ENCODE measurements around the gene GALK2.
"Not testable (repeated sequence)": the region's sequence is repeated elsewhere in the genome, so short reads cannot be mapped to it uniquely, and the experiment has no call there.

The GALK2 gene

DNA sequence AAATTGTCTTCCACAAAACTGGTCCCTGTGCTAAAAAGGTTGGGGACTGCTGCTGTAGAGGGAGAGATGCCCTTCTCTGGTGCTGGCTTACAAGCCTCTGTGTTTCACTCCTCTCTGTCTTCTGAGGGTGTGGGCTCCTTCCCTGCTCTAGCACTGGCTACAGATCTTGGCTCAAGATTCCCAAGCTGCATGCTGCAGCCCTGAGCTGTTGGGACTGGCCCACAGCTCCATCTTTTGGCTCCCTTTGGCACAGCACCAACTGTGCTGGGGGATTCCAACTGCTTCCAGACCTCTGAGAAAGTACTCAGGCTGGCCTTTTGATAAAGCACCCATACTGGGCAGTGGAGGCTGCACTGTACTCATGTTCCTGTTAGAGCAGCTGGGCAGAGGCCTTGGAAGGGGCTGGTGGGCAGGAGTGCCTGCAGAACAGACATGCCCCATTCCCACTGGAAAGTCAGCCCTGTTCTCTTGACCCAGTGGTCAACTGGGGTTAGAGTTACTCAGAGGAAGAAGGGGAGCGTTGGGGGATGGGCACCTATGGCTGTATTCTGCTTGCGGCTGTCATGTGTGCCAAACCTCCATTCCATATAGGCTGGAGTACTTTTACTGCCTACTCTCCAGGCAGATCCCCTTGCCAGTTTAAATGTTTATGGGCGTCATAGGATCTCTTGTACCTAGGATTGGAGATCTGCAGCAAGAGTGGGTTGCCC lies 55.7 kb downstream of the GALK2 start:
- DNase-seq: no peak

DNA sequence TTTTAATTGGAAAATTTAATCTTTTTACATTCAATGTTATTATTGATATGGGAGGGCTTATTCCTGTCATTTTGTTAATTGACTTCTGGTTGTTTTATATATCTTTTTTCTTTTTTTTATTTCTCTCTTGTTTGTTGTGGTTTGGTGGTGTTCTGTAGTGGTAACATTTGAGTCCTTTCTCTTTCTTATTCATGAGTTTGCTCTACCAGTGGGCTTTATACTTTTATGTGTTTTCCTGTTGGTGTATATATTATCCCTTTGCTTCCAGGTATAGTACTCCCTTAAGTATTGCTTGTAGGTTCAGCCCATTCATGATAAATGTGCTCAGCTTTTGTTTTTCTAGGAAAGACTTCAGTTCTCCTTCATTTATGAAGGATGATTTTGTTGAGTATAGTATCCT lies 57.6 kb downstream of the GALK2 start:
- DNase-seq: no peak

DNA sequence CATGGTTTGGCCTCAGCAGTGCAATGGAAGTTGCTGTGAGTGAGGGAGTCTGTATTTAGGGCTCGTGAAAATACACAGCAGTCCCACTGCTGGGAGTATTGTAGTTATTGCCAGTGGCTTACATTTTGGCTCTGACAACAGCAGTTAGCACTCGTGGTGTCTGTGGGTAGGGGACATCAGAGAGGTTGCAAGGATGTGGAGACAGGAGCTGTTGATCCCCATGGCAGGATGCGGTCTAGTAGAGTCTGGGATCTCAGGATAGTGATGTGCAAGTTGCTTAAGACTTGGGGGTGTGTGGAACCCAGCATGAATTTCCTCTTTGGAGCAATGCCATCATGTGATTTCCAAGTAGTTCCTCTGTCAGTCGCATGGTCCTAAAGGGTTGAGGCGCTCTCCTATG lies 59.9 kb downstream of the GALK2 start:
- no peak for DNase-seq

DNA sequence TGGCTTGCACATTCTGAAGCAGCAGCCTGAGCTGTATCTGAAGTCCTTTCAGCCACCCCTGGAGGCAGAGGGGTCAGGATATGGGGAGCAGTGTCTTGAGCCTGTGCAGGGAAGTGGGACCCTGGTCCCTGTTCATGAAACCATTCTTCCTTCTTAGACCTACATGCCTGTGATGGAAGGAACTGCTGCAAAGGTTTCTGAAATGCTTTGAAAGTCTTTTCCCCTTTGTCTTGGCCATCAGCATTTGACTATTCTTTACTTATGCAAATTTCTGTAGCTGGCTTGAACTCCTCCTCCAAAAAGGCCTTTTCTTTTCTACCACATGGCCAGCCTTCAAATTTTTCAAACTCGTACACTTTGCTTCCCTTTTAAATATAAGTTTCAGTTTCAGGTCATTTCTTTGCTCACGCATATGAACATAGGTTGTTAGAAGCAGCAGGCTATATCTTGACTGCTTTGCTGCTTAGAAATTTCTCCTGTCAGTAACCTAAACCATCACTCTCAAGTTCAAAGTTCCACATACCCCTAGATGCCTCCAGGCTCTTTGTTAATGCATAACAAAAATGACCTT lies 62.3 kb downstream of the GALK2 start:
- DNase-seq: no peak

DNA sequence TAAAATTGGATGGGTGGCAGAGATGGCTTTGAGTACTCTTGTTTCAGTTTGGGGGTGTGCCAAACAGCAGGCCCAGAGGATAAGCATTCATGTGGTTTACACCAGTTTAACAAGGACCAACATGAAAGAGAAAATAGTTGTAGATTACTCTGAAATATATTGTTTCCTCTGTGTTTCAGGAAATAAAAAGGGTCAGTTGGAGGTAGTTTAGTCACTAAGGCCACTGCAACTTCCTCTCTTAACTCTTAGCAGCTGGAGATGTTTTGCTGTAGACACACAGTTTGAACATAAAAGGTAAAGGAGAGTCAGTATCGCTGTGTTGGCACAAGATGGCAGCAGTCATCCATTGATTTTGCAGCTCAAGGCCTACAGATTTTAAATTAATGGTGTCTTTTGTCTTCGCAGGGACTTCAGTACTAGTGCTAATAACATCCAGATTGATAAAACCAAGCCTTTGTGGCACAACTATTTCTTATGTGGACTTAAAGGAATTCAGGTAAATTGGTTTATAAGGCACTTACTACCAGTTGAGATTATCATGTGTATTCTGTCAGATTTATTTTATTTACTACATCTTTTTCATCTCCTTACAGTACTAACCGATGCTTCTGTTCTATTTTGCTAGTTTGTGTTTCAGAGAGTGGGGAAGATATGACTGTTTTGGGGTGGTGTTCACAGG lies 65.5 kb downstream of the GALK2 start:
- DNase-seq: no peak

DNA sequence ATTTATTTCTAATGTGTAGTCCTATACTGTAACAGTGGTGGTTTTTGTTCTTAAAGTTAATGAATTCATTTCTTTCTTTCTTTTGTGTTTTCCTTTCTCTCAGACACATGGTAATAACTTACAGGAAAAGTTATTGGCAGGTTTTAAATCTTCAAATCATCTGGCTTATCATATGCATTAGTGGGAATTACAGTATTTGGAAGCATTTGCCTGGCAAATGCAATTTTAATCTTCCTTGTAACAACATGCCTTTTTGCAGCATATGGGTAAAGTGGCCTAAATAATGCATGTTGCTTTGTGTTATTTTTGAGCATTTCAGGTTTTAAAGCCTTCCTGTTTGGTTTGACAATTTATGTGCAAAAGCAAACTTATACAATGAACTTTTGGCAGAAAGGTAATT lies 66.8 kb downstream of the GALK2 start:
- no peak for DNase-seq

DNA sequence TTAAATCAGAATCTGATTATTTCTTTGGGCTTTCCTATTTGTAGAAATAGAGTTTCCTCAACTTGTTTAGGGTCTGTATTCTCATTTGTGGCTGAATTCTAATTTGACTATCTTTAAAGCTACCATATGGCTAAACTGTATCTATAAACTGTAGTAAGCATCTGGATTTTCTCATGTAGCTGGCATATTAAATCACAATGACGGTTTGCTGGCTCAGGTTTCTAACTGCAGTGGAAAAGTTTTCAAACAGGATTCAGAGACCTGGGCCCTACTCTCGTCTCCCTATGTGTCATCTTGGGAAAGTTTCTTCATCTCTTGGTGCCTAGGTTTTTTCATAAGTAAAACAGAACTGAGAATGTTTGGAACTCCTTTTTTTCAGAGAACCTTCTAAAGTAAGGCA lies 68.3 kb downstream of the GALK2 start:
- DNase-seq: no peak

DNA sequence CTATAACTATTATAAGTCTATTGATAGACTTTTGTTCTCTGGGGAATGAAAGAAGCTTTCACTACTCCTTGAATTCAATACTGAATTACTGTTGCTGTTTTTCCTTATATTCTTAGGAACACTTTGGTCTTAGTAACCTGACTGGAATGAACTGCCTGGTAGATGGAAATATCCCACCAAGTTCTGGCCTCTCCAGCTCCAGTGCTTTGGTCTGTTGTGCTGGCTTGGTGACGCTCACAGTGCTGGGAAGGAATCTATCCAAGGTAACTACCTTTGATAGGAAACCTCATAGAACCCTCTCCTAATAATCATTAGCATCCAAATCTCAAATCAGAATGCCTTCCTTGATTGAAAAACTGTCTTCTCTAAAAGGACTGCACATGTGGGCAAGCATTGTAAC lies 69.1 kb downstream of the GALK2 start:
- DNase-seq: no peak

DNA sequence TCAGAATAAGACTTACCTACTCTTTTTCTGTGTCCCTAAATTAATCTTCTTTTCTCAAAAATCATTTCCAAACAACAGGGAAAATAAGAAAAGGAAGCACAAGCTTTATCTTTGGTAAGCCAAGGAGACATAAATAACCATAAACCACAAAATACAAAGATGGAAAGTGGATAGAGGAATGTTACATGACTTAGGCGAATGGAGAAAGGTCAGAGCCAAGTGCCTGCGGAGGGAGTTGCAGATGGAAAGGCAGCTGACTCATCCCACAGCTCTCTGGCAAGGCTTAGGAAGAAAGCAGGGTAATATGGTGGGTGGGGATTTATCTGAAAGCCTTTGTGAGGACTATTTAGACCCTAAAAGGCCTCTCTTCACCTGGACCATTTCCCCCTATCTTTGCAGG lies 72.8 kb downstream of the GALK2 start:
- DNase-seq: no peak

DNA sequence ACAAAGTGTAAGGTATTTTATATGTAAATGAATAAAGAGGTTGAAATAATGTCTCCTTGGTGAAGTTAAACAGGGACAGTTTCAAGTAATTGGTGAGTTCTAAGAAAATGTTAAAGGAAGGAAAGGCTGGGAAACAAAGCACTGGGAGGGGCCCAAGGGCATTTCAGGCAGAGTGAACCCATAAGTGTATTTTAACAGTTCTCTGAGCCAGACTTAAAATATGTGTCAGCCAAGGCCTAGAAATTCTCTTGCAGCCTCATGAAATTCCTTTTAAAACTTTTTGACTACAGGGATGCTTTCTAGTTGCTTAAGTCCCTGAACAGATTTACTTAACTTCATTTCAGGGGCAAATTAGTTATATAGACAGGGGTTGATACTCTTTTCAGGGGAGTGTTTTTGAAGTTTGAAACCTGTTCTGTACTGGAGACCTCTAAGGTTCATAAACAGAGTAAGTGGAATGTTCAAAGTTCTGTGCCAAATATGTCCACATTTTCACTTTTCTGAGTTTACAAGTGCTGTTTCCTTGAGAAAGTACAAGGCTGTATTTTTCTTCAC lies 77.6 kb downstream of the GALK2 start:
- no peak for DNase-seq

DNA sequence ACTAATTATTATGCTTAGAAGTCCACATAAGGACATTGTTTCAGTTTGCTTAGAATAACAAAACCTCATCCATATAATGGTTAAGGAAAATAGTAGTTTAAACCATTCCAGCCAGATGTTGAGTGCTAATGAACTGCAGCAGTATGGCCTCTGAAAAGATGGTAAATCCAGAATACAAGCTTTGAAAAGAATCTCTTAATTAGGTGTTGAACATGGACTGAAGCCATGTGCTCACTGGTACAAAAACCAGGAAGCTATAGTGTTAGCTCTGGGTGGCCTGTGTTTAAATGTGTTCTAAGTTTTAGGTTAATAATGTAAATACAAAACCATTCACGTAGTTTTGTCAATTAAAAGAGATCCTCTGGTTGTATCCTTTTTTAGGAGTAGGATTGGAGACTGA lies 78.2 kb downstream of the GALK2 start:
- DNase-seq: no peak

DNA sequence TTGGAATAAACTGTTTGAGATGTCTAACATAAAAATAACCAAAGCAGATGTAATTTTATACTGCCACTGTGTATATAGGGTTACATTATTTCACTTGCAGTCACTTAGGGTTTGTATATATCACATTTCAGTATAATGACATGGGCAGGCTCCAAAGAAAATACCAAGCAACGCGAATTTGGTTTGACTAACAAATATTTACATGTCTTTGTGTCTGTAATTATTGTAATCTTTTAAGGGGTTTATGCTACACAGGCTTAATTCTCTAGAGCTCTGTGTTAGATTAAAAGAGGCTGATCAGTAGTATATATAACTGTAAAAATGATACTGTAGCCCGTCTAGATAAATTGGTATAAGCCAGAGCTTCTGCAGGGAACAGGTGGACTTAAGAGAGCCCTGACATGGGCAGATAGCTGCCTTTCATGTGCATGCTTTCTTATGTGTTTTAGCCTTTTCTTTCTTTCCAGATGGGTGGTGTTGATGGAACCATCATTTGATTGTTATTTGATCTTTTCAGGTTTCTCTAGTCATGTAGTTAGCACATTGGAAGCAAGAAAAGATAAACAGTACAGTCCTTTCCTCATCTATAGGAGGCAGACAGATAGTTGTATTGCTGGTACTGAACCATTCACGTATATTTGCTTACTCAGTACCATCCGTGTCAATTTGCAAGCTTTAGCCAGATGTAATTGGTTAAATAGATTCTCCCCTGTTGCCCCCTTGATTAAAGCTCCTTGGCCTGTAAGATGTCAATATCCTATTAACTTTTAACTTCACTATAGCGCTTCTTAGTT lies 86.1 kb downstream of the GALK2 start:
- no peak for DNase-seq

DNA sequence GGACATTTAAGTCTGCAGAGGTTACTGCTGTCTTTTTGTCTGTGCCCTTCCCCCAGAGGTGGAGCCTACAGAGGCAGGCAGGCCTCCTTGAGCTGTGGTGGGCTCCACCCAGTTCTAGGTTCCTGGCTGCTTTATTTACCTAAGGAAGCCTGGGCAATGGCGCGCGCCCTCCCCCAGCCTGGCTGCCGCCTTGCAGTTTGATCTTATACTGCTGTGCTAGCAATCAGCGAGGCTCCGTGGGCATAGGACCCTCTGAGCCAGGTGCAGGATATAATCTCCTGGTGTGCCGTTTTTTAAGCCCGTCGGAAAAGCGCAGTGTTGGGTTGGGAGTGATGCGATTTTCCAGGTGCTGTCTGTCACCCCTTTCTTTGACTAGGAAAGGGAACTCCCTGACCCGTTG lies 95.1 kb downstream of the GALK2 start:
- DNase-seq: not testable (repeated sequence)

DNA sequence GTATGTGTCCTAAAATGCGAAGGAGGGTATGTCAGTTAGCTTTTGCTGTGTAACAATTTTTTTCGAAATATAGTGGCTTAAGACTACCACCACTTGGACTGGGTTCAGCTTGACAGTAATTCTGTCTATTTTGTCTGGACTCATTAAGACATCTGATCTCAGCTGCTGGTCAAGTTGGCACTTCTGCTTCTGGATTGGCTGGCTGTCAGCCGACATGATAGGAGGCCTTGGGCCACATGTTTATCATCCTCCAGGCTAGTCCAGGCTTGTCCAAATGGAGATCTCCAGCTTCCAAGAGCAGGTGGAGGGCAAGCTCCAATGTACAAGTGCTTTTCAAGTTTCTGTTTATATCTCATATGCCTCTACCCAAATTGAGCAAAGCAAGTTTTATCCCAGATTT lies 95.9 kb downstream of the GALK2 start:
- no peak for DNase-seq

DNA sequence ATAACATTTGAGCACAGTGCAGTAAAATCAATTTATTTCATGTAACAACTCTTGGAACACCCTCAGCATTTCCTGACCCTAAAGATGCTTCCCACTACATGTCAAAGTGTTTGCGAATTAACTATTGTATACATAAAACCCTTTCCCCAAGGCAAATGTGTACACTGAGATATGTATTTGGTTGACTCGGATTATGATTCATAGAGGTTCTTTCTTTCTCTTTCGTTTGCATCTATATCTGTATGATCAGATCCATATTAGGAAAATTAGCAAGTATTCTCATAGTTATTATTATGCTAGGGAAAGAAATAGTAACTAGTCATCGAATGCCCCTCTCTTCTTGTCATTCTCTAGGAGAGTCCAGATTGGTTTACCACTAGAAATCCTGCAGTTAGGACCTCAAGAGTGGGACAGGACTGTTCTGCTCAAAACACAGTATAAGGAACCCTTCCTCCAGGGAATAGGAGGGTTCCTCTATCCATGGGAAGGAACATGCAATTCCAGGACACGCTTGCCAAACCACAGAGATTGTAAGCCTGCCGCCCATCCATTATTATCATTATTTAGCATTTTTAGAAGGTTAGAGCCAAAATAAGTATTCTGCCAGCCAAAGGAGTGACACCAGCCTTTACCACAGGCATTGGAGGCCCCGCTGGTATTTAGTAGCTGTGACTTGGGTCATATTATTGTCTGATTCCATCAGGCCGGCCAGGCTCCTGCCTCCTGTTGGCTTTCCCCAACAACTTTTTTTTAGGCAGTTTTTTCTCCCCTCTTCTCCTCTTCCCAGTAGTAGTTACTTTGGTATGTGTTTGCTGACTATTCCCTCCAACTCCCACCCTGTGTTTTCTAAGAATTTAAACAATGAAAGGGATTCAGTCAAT lies 100.7 kb downstream of the GALK2 start:
- DNase-seq: no peak

DNA sequence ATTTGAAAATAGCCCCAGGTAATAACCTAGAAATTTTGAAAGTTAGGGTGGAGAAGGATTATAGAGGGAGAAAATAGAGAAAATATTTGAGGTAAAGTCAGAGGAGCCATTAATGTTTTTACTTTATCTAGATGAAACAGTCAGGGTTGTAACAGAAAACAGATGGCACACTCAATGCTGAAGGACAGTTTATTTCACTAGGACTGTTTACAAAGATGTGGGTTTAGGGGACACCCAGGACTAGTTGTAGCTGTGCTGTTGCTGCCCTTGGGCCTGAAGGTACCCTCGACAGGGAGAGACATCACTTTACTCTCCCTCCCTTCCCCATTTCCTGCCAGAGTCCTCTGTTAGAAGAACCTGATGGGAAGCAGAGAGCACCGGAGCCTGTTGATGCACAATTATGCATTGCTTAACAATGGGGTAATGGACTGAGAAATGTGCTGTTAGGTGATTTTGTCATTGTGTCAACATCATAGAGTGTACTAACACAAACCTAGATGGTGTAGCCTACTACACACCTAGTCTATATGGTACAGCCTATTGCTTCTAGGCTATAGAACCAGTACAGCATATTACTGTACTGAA lies 103.8 kb downstream of the GALK2 start:
- DNase-seq: no peak

DNA sequence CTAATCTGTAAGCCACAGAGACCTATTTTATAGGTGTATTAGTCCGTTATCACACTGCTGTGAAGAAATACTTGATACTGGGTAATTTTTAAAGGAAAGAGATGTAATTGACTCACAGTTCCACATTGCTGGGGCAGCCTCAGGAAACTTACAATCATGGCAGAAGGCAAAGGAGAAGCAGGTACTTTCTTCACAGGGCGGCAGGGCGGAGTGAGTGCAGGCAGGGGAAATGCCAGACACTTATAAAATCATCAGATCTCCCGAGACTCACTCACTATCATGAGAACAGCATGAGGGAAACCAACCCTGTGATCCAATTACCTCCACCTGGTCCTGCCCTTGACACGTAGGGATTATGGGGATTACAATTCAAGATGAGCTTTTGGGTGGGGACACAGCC lies 108.7 kb downstream of the GALK2 start:
- DNase-seq: no peak

DNA sequence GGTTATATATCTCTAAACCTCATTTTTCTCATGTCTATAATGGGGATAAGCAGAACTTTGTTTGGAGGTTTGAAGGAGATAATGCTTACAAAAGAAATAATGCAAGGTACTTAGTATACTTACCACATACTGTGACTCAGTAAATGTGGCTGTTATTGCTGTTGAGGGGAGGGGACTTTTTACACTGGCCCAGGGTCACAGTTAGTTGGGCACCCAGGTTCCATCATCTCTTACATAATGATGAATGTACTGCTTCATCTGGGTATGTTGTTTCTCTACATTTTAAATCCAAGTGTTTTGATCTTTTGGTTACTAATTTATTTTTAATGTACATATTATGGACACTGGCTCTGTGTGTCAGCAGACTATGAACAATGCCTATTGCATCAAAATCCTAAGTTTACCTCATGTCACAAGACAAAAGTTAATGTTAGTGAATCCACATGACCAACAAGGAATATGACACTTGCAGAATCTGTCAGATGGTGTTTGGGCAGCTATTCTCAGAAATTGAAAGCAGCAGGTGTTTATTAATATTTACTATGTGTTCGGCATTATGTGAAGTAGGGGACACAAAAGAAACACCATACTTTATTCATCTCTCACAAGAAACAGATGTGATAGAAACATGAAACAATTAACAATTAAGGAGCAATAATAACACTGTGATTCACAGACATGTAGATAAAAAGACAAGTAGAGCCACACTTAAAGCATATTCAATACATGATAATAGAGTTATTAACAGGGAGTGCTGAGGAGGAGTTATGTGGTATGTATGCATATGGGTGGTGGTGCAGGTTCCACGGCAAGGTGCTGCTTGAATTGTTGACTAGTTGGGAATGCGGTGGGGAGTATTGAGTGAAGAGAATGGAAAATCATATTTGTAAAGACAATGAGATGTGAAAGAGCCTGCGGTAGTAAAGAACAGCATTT lies 109.7 kb downstream of the GALK2 start:
- no peak for DNase-seq

DNA sequence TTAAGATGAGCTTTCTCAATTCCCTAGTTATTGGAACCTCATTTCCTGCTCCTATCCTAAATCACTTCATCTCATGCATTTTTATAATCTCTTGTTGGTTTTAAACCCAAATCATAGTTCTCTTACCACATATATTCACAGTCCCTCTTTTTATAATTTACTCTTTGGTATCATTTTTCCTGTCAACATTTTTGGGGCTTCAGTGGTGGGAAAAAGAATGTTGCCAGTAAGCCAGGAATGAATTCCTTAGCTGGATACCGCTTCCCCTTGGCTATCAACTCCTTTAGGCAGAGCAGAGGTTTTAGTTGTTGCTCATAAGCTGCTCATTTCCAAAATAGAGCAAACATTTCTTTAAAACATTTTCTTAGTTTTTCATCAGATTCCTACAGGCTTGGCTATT lies 112.3 kb downstream of the GALK2 start:
- DNase-seq: no peak

DNA sequence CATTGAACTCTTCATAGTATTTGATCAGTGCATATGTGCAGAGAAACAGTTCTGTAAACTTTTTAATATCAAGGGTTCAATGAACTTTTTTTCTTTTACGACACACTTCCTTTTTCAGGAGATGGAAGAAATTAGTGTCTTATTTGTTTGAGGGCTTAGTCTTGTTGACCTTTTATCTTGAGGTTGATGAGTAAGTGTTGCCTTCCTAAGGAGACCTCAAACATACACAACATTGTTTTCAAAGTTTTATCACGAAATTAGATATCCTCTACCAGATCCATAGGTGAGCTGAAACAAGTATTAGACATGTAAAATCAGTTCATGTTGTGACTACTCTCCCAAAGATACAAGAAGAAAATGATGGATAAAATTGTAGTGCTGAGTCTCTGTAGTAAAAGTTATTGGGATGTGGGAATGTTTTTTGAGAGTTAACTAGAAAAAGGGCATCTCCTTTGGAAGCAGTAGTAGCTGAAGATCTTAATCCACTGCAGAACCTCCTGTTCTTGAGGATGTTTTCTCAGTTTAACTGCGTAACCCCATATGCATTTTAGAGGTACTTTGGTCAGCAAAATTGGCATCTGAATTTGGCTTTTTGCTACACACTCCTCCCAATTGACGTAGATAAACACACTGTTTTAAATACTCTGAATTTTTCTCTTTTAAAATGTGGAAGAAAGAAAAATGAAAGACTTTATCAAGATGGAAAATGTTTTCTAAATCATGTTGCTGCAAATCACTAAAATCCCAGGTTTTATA lies 116.8 kb downstream of the GALK2 start:
- DNase-seq: no peak
